Effector CD8-positive, alpha-beta T cell (primary cell): Measurements from ENCODE around the gene C12orf43.

ENCODE experiments used
- DNase-seq: peaks from one replicate; lab custom pipeline; 2025; lab: John Stamatoyannopoulos, UW

Gene C12orf43

DNA sequence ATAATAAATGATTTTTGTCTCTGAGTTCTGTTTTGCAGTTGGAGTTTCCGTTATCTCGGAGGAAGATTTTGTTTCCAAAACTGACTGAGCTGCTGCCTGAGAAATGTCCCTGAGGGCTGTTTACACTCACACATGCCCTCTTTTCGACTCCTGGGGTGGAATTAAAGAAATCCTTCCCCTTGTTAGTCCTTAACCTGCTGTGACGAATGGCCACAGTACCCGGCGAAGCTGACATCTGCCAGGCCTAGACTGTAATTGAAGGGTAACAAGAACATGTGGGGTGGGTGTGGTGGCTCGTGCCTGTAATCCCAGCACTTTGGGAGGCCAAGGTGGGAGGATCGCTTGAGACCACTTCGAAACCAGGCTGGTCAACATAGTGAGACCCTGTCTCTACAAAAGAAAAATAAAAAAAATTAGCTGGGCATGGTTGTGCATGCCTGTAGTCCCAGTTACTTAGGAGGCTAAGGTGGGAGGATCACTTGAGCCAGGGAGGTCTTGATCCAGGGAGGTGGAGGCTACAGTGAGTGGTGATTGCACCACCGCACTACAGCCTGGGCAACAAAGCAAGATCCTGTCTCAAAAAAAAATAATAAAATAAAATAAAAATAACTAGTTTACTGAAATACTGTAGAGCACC is 14.4 kb upstream of the C12orf43 start:
- DNase-seq = no peak

DNA sequence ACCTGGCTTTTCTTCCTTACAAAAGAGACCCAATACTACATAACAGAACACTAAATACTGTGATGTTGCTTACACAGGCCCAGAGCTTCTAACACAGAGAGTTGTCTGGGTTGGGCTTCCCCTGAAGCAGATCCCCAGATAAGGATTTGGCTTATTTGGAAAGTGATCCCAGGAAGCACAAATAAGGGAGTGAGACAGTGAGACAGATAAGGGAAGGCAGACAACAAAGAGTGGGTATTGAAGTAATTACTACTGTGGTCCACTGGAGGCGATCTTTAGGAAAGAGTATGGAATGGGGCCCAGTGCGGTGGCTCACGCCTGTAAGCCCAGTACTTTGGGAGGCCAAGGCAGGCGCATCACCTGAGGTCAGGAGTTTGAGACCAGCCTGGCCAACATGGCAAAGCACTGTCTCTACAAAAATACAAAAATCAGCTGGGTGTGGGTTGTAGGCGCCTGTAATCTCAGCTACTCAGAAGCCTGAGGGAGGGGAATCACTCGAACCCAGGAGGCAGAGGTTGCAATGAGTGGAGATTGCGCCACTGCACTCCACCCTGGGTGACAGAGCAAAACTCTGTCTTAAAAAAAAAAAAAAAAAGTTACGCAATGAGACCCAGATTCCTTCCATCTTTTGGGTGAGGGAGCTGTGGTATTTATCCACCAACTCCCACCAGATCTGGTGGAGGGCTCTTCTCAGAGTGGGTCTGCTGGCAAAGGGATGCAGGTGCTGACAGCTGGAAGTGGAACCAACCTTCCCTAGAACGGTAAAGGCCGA is 10.2 kb upstream of the C12orf43 start:
- no peak for DNase-seq

- no peak for DNase-seq
These were observed 9.3 kb upstream of the C12orf43 start for GRCh38 chr12:121025442-121026226.

DNA sequence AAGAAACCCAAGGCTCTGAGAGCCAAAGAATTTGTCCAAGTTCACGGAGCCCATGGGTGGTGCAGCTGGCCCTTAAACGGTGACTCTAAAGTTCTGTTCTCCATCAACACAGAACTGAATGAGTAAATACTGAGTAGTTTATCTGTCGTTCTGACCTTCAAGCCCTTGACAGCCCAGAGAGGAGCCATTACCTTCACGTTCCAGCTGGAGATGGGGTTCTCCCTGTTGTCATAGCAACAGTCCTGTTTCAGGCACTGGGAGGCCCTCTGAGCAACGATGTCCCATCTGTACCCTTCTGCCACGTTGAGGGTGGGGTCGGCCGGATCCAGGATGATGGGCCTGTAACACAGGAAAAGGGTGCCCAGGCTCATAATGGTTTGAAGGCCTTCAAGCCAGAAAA is 7.5 kb upstream of the C12orf43 start:
- DNase-seq = no peak

DNA sequence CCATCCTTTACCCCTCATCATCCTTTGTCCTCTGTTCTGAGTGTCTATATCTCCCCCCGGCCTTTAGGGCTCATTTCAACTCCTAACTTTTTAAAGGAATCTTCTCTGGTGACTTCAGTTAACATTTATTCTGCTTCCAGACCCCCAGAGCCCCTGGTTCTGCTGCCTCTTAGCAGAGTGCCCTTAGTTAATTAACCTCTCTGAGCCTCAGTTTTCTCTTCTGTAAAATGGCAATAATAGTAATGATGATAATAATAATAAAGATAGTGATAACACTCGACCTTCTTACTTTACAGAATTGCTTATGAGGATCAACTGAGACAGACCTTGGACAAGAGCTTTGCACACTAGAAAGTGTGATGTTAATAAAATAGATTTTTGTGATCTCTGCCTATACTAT is 6.4 kb upstream of the C12orf43 start:
- DNase-seq = no peak

- no peak for DNase-seq
These were observed 5.5 kb upstream of the C12orf43 start for GRCh38 chr12:121021754-121022153.

GRCh38 chr12:121018860-121019617 is 2.8 kb upstream of the C12orf43 start:
- DNase-seq = no peak

- DNase-seq = no peak
These were observed 1.7 kb upstream of the C12orf43 start for GRCh38 chr12:121017966-121018491.

GRCh38 chr12:121013715-121014114 is 2.6 kb downstream of the C12orf43 start:
- no peak for DNase-seq

DNA sequence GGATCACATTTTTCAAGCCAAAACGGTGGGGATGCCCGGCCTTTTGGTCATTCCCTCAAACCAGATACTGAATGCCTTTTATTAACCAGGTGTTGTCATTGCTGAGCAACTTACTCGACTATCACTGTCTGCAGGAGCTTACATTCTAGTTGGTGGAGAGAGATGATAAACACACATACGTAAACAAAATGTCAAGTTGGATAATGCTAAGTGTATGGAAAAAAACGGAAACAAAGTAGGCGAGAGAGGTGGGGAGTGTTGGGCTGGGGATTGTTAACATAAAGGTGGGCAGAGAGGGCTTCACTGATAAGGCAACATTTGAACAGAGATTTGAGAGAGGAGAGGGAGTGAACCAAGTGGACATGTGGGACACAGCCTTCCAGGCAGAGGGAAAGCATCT is 4.5 kb downstream of the C12orf43 start:
- no peak for DNase-seq

DNA sequence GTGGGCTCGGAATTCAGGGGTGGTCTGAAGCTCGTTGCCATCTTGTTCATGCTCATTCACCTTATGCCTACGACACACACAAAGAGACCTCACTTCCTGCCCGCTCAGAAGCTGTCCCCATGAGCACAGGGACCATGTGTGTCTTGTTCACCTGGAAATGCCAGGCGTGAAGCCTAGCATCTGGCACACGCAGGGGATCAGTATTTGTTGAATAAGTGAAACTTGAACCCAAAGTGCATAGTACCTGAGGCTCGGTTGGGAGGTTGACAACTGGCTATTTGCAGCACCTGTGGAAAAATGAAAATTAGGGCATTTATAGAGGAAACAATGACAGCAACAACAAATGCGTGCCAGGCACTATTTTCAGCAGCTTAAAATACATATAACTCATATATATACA is 5.4 kb downstream of the C12orf43 start:
- no peak for DNase-seq

DNA sequence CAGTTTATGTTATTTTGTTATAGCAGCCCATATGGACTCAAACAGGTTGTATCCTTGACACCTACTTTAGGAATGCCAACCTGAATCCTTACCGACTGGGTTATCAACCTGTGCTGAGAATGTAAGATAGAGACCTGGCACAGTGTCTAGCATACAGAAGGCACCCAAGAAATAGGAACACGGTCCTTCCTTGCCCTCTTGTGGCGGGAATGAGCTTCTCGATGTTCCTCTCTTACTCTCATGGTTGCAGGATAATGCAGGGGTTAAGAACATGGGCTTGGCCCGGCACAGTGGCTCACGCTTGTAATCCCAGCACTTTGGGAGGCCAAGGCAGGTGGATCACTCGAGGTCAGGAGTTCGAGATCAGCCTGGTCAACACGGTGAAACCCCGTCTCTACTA is 6.5 kb downstream of the C12orf43 start:
- no peak for DNase-seq

GRCh38 chr12:121008347-121009098 is 7.8 kb downstream of the C12orf43 start:
- DNase-seq = no peak

DNA sequence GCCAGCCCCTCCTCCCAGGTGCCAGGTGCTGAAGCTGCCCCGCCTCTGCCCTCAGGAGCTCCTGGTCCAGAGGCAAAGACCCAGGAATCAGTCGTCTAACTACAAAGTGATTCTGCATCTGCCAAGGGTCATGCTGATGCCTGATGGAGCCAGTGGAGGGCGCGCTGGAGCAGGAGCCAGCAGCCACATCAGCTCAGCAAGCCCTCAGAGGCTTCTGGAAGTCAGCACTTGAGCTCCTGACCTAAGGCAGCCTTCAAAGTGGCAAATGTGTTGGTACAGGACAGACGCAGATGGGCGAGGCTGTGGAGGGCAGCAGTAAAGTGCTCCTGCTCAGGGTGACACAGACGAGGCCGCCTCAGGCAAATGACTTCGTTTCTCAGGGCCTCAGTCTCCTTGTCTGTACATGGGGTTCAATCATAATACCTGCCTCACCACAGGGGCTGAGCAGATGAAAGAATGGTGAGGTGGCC is 10.9 kb downstream of the C12orf43 start:
- DNase-seq = no peak

GRCh38 chr12:121004253-121004815 is 12.0 kb downstream of the C12orf43 start:
- no peak for DNase-seq

DNA sequence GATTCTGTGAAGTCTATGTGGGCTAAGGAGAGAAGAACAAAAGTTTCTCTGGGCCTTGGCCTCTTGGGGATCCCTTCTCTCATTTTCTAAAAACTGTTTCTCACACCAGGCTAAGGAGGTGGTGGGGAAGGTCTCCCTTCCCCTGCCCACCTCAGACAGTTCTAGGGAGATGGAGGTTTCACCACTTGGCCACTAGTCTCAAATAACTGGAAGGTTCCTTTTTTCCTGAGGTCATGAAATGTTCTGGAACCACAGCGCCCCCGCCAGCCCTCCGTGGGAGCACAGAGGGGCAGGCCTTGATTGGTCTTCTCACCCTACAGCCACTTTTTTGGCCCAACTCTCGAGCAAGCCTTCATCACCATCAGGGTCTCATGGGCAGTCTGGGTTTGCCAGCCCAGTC is 12.6 kb downstream of the C12orf43 start:
- DNase-seq = no peak

GRCh38 chr12:121001841-121002483 is 14.3 kb downstream of the C12orf43 start:
- no peak for DNase-seq

DNA sequence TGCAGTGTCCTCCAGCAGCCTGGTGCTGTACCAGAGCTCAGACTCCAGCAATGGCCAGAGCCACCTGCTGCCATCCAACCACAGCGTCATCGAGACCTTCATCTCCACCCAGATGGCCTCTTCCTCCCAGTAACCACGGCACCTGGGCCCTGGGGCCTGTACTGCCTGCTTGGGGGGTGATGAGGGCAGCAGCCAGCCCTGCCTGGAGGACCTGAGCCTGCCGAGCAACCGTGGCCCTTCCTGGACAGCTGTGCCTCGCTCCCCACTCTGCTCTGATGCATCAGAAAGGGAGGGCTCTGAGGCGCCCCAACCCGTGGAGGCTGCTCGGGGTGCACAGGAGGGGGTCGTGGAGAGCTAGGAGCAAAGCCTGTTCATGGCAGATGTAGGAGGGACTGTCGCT is 15.2 kb downstream of the C12orf43 start:
- no peak for DNase-seq

GRCh38 chr12:121000530-121000929 is 15.8 kb downstream of the C12orf43 start:
- no peak for DNase-seq
